ENCODE measurements around the gene GALNT16. TPM values are rescaled to one million over a fixed set of nuclear protein-coding genes. Genes with fewer than 3 reads are reported as not detected.

GALNT16 gene
- total and polyA plus RNA-seq, 2 of the 8 experiments (the other 6 are each of a cell fraction or from before 2014, with no cell fraction given) = 5.4 to 6.3 TPM

- Histone ChIP-seq H4K5ac (ENCODE audit: insufficient read length, low read depth, low read length) (no peak overlapping the region), H4K20me1 (replicated peaks in 1 of 2; ENCODE audit: control insufficient read depth in 1 of 2, insufficient read depth in 2 of 2, low read length in 2 of 2) (no peaks in the 10 kb centered on the region), H3K9me3 (ENCODE audit: insufficient read depth in 2 of 2, low read depth in 1 of 2, low read length in 1 of 2) (no peaks in the 10 kb centered on the region), H2AK5ac (ENCODE audit: low read depth, low read length) (no peak overlapping the region), H2AFZ (ENCODE audit: low read length) (no peak overlapping the region), H4K91ac (replicated peaks; ENCODE audit: insufficient read length, low read length) (no peak overlapping the region), H3K27me3 (replicated peaks in 1 of 4; ENCODE audit: control insufficient read depth in 3 of 4, extremely low read depth in 1 of 4, insufficient read depth in 3 of 4, low read length in 3 of 4) (no peaks in the 10 kb centered on the region), H3K14ac (ENCODE audit: insufficient read length) (no peak overlapping the region), H3K79me1 (ENCODE audit: low read depth, low read length) (no peaks in the 10 kb centered on the region), H3K4me1 (replicated peaks in 1 of 4; ENCODE audit: control insufficient read depth in 3 of 4, insufficient read depth in 4 of 4, low read length in 3 of 4) (no peaks in the 10 kb centered on the region), H3K56ac (replicated peaks; ENCODE audit: insufficient read length, low read depth, low read length) (no peak overlapping the region), H2BK12ac (ENCODE audit: low read depth, low read length) (no peak overlapping the region), H2BK20ac (ENCODE audit: low read length) (no peak overlapping the region), H2BK5ac (ENCODE audit: low read depth, low read length) (no peak overlapping the region), H4K8ac (ENCODE audit: extremely low read depth, insufficient read depth, low read length) (no peak overlapping the region), H2BK120ac (replicated peaks; ENCODE audit: low read depth, low read length) (no peak overlapping the region), H3K4ac (replicated peaks; ENCODE audit: insufficient read length, low read depth, low read length) (no peak overlapping the region), H3K23ac (ENCODE audit: insufficient read length) (no peak overlapping the region), H3K4me3 (ENCODE audit: extremely low read depth in 1 of 4, insufficient read depth in 2 of 4, low read depth in 3 of 4, low read length in 4 of 4) (no peak overlapping the region), H2BK15ac (ENCODE audit: low read length) (no peak overlapping the region), H3K9ac (replicated peaks in 1 of 4; ENCODE audit: extremely low read depth in 1 of 4, low read depth in 3 of 4, low read length in 3 of 4) (no peak overlapping the region), H3K36me3 (ENCODE audit: control insufficient read depth in 2 of 4, insufficient read depth in 4 of 4, low read length in 3 of 4) (no peaks in the 10 kb centered on the region), H3K27ac (ENCODE audit: low read depth, low read length) (no peak overlapping the region), H3K18ac (ENCODE audit: extremely low read depth, low read length) (no peak overlapping the region), H3K23me2 (ENCODE audit: low read depth, low read length) (no peaks in the 10 kb centered on the region), H3K4me2 (ENCODE audit: insufficient read depth in 1 of 2, low read depth in 2 of 2, low read length in 2 of 2) (no peak overlapping the region; a peak in 1 of 4 replicates), H3K79me2 (ENCODE audit: control insufficient read depth in 1 of 2, insufficient read depth in 2 of 2, low read length in 2 of 2) (no peaks in the 10 kb centered on the region)
- CTCF ChIA-PET (ENCODE audit: partially characterized antibody) = no interaction called here
- 79% methylated on average over 1 of the region's 1 CpG; no CpG with 5 or more reads in 1 of the 2 experiments for WGBS, 2 experiments (ENCODE audit: extremely low coverage in 1 of 2, insufficient coverage in 1 of 2, insufficient read length in 1 of 2, insufficient replicate concordance in 2 of 2, low coverage in 1 of 2, low lambda C conversion rate in 2 of 2, missing lambda C conversion rate in 1 of 2)
- DNase-seq (ENCODE audit: low read depth in 1 of 2, low spot score in 2 of 2) (no peak), FAIRE-seq (no peak)
- POLR2A ChIA-PET (ENCODE audit: partially characterized antibody) = no interaction called here
- TF ChIP-seq HDAC6 (IDR thresholded peaks at IDR 0.05; ENCODE audit: low read depth, low read length) (no peak), KDM1A (IDR thresholded peaks at IDR 0.05; ENCODE audit: borderline replicate concordance, low read length) (no peak), POLR2A (IDR thresholded peaks at IDR 0.05; ENCODE audit: control extremely low read depth in 1 of 2, low read depth in 2 of 2, low read length in 2 of 2) (no peak), EP300 (IDR thresholded peaks at IDR 0.05; ENCODE audit: borderline replicate concordance in 1 of 2, low read depth in 2 of 2, low read length in 2 of 2) (no peak), TBP (IDR thresholded peaks at IDR 0.05; ENCODE audit: low read depth, low read length) (no peak), PHF8 (conservative IDR thresholded peaks at IDR 0.05; ENCODE audit: low read depth, low read length) (no peak), ZNF274 (IDR thresholded peaks at IDR 0.05; ENCODE audit: borderline replicate concordance, extremely low read depth, low read length) (no peak), TEAD4 (IDR thresholded peaks at IDR 0.05; ENCODE audit: low read depth, low read length) (no peak), CREB1 (IDR thresholded peaks at IDR 0.05) (no peak), SIX5 (IDR thresholded peaks at IDR 0.05; ENCODE audit: low read depth, low read length) (no peak), SP4 (IDR thresholded peaks at IDR 0.05; ENCODE audit: low read length) (no peak)
- TF ChIP-seq, protein P1, sequence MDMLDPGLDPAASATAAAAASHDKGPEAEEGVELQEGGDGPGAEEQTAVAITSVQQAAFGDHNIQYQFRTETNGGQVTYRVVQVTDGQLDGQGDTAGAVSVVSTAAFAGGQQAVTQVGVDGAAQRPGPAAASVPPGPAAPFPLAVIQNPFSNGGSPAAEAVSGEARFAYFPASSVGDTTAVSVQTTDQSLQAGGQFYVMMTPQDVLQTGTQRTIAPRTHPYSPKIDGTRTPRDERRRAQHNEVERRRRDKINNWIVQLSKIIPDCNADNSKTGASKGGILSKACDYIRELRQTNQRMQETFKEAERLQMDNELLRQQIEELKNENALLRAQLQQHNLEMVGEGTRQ (IDR thresholded peaks at IDR 0.05; ENCODE audit: low read length) = no peak
- TF ChIP-seq, protein P2, sequence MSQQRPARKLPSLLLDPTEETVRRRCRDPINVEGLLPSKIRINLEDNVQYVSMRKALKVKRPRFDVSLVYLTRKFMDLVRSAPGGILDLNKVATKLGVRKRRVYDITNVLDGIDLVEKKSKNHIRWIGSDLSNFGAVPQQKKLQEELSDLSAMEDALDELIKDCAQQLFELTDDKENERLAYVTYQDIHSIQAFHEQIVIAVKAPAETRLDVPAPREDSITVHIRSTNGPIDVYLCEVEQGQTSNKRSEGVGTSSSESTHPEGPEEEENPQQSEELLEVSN (IDR thresholded peaks at IDR 0.05) = no peak
- TF ChIP-seq, protein P3, sequence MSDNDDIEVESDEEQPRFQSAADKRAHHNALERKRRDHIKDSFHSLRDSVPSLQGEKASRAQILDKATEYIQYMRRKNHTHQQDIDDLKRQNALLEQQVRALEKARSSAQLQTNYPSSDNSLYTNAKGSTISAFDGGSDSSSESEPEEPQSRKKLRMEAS (IDR thresholded peaks at IDR 0.05) = no peak
Observed at GRCh38 chr14:69314327-69314726, 54.4 kb downstream of the GALNT16 start.

All from H1 (cell line).